HL-60 (cell line): ENCODE data around the gene SMARCA4.

Experiments used
- DNase-seq, 2 experiments: peaks; one replicate each; pipeline ENCODE4 v3.0.0-alpha.2; 2010 to 2020; ENCODE audit warnings: low read depth in 1 of 2, low spot score in 1 of 2
- H3K27ac ChIP-seq: fragments of 250-450 bp; sonication (Bioruptor Pico); replicated peaks from 2 replicates; pipeline ENCODE4 v1.5.1; 2020; ENCODE audit warnings: mild to moderate bottlenecking, moderate library complexity
- H3K27me3 ChIP-seq: fragments of 250-450 bp; sonication (Bioruptor Pico); 2 replicates; pipeline ENCODE4 v1.5.1; 2021; ENCODE audit warnings: mild to moderate bottlenecking, moderate library complexity; ENCODE audit not compliant: insufficient read depth, poor library complexity, severe bottlenecking
- H3K4me3 ChIP-seq: replicated peaks from 2 replicates; pipeline ENCODE4 v1.5.1; 2011; ENCODE audit warnings: mild to moderate bottlenecking, control low read depth, low read length; ENCODE audit not compliant: insufficient read depth
- CTCF ChIP-seq: IDR thresholded peaks from one replicate; pipeline ENCODE4 v1.5.1; 2011; ENCODE audit warnings: low read length, control low read depth, inconsistent platforms; ENCODE audit not compliant: insufficient read depth
- GABPA ChIP-seq: IDR thresholded peaks from 2 replicates; pipeline ENCODE4 v1.6.1; 2012; ENCODE audit warnings: low read depth
- POLR2AphosphoS5 ChIP-seq: IDR thresholded peaks from 2 replicates; pipeline ENCODE4 v1.6.1; 2012; ENCODE audit warnings: low read depth
- REST ChIP-seq: IDR thresholded peaks from 2 replicates; pipeline ENCODE4 v1.6.1; 2012; ENCODE audit warnings: low read depth; ENCODE audit not compliant: insufficient replicate concordance
- SPI1 ChIP-seq: IDR thresholded peaks from 2 replicates; pipeline ENCODE4 v1.6.1; 2012; ENCODE audit warnings: low read depth, mild to moderate bottlenecking, borderline replicate concordance

Gene SMARCA4

GRCh38 chr19:10918359-10918758 lies 42.5 kb upstream of the SMARCA4 start:
- Histone ChIP-seq H3K27me3 (no peaks in the 10 kb centered on the region), H3K27ac (no peak overlapping the region), H3K4me3 (no peak overlapping the region)
- no peak for DNase-seq
- TF ChIP-seq POLR2AphosphoS5 (no peak), SPI1 (no peak), GABPA (no peak), REST (no peak), CTCF (no peak)

- H3K27me3 ChIP-seq, result no peaks in the 10 kb centered on the region
- no peak overlapping the region for H3K27ac ChIP-seq
- no peak overlapping the region for H3K4me3 ChIP-seq
- no peak for TF ChIP-seq CTCF
- TF ChIP-seq GABPA, result no peak
- TF ChIP-seq SPI1, result no peak
- no peak for TF ChIP-seq POLR2AphosphoS5
- no peak for TF ChIP-seq REST
- no peak for DNase-seq
Observed at GRCh38 chr19:10919352-10920287, 41.2 kb upstream of the SMARCA4 start.

- TF ChIP-seq GABPA (no peak), CTCF (no peak), SPI1 (no peak), REST (no peak), POLR2AphosphoS5 (no peak)
- no peak for DNase-seq
- Histone ChIP-seq H3K27ac (no peak overlapping the region), H3K27me3 (no peaks in the 10 kb centered on the region), H3K4me3 (no peak overlapping the region)
Observed at GRCh38 chr19:10920288-10920655, 40.6 kb upstream of the SMARCA4 start.
